ENCODE results near the gene ADGB.
"Not testable (repeated sequence)": the region's sequence is repeated elsewhere in the genome, so short reads cannot be mapped to it uniquely, and the experiment has no call there.

The ADGB gene

GRCh38 chr6:146598772-146599405 lies at the start of gene ADGB:
ADGB (plus strand) TSS chr6:146598972; CDS start chr6:146599041, 69 bp downstream.
- no peak for DNase-seq (ENCODE audit: low read depth)

GRCh38 chr6:146550911-146551310 lies 47.9 kb upstream of the ADGB start:
- DNase-seq (ENCODE audit: low read depth) = no peak

- no peak for DNase-seq (ENCODE audit: low read depth)
Observed at GRCh38 chr6:146551545-146551944, 47.2 kb upstream of the ADGB start.

GRCh38 chr6:146553377-146554135 lies 45.2 kb upstream of the ADGB start:
- no peak for DNase-seq (ENCODE audit: low read depth)

- DNase-seq (ENCODE audit: low read depth) = no peak
Observed at GRCh38 chr6:146560607-146561006, 38.2 kb upstream of the ADGB start.

GRCh38 chr6:146566661-146567060 lies 32.1 kb upstream of the ADGB start:
- DNase-seq (ENCODE audit: low read depth) = not testable (repeated sequence)

GRCh38 chr6:146568619-146569018 lies 30.2 kb upstream of the ADGB start:
- not testable (repeated sequence) for DNase-seq (ENCODE audit: low read depth)

GRCh38 chr6:146574211-146574610 lies 24.6 kb upstream of the ADGB start:
- no peak for DNase-seq (ENCODE audit: low read depth)

GRCh38 chr6:146578054-146578453 lies 20.7 kb upstream of the ADGB start:
- no peak for DNase-seq (ENCODE audit: low read depth)

- DNase-seq (ENCODE audit: low read depth) = no peak
Observed at GRCh38 chr6:146581968-146582367, 16.8 kb upstream of the ADGB start.

- DNase-seq (ENCODE audit: low read depth) = no peak
Observed at GRCh38 chr6:146582857-146583256, 15.9 kb upstream of the ADGB start.

- DNase-seq (ENCODE audit: low read depth) = no peak
Observed at GRCh38 chr6:146583966-146584365, 14.8 kb upstream of the ADGB start.

- no peak for DNase-seq (ENCODE audit: low read depth)
Observed at GRCh38 chr6:146587459-146587858, 11.3 kb upstream of the ADGB start.

- no peak for DNase-seq (ENCODE audit: low read depth)
Observed at GRCh38 chr6:146590492-146590891, 8.3 kb upstream of the ADGB start.

GRCh38 chr6:146592451-146592850 lies 6.3 kb upstream of the ADGB start:
- DNase-seq (ENCODE audit: low read depth) = no peak

GRCh38 chr6:146593986-146594385 lies 4.8 kb upstream of the ADGB start:
- no peak for DNase-seq (ENCODE audit: low read depth)

GRCh38 chr6:146594495-146594894 lies 4.3 kb upstream of the ADGB start:
- DNase-seq (ENCODE audit: low read depth) = no peak

- DNase-seq (ENCODE audit: low read depth) = no peak
Observed at GRCh38 chr6:146595972-146596731, 2.6 kb upstream of the ADGB start.

GRCh38 chr6:146601352-146601751 lies 2.6 kb downstream of the ADGB start:
- DNase-seq (ENCODE audit: low read depth) = no peak

GRCh38 chr6:146602526-146602925 lies 3.8 kb downstream of the ADGB start:
- no peak for DNase-seq (ENCODE audit: low read depth)

- no peak for DNase-seq (ENCODE audit: low read depth)
Observed at GRCh38 chr6:146613947-146614346, 15.2 kb downstream of the ADGB start.

- DNase-seq (ENCODE audit: low read depth) = no peak
Observed at GRCh38 chr6:146620655-146621054, 21.9 kb downstream of the ADGB start.

GRCh38 chr6:146628350-146628749 lies 29.6 kb downstream of the ADGB start:
- no peak for DNase-seq (ENCODE audit: low read depth)
